HG03442 (cell line): ENCODE data around the gene STIM2.

Experiments used
- ATAC-seq: cut with Tn5 transposase; IDR thresholded peaks from one replicate; pipeline ENCODE4 v1.9.1; 2021; ENCODE audit warnings: mild to moderate bottlenecking, moderate library complexity; ENCODE audit not compliant: unreplicated experiment

STIM2 gene

GRCh38 chr4:26896636-26897035 is 36.0 kb downstream of the STIM2 start:
- no peak for ATAC-seq

GRCh38 chr4:26899991-26900390 is 39.4 kb downstream of the STIM2 start:
- no peak for ATAC-seq

GRCh38 chr4:26900765-26901164 is 40.1 kb downstream of the STIM2 start:
- ATAC-seq, result no peak

GRCh38 chr4:26905172-26905571 is 44.5 kb downstream of the STIM2 start:
- ATAC-seq, result no peak

- peak; percentile 51 for ATAC-seq
Measured at GRCh38 chr4:26907731-26908599, 47.3 kb downstream of the STIM2 start.

- ATAC-seq, result no peak
Measured at GRCh38 chr4:26909369-26909768, 48.7 kb downstream of the STIM2 start.

- no peak for ATAC-seq
Measured at GRCh38 chr4:26911254-26911653, 50.6 kb downstream of the STIM2 start.

- ATAC-seq, result no peak
Measured at GRCh38 chr4:26912069-26912468, 51.4 kb downstream of the STIM2 start.

GRCh38 chr4:26912810-26913209 is 52.2 kb downstream of the STIM2 start:
- ATAC-seq, result peak; percentile 61

GRCh38 chr4:26916195-26916594 is 55.6 kb downstream of the STIM2 start:
- no peak for ATAC-seq

GRCh38 chr4:26930964-26931363 is 70.3 kb downstream of the STIM2 start:
- ATAC-seq, result no peak

- ATAC-seq, result no peak
Measured at GRCh38 chr4:26931451-26931850, 70.8 kb downstream of the STIM2 start.

- no peak for ATAC-seq
Measured at GRCh38 chr4:26931966-26932365, 71.3 kb downstream of the STIM2 start.

GRCh38 chr4:26935397-26935796 is 74.8 kb downstream of the STIM2 start:
- no peak for ATAC-seq

GRCh38 chr4:26936284-26937065 is 75.8 kb downstream of the STIM2 start:
- no peak for ATAC-seq

- peak; percentile 46 for ATAC-seq
Measured at GRCh38 chr4:26937139-26937538, 76.5 kb downstream of the STIM2 start.

- no peak for ATAC-seq
Measured at GRCh38 chr4:26937567-26937966, 76.9 kb downstream of the STIM2 start.

- ATAC-seq, result no peak
Measured at GRCh38 chr4:26938516-26938915, 77.9 kb downstream of the STIM2 start.

GRCh38 chr4:26941951-26942350 is 81.3 kb downstream of the STIM2 start:
- ATAC-seq, result no peak

GRCh38 chr4:26942871-26943270 is 82.2 kb downstream of the STIM2 start:
- no peak for ATAC-seq

GRCh38 chr4:26943391-26943790 is 82.8 kb downstream of the STIM2 start:
- ATAC-seq, result no peak

- ATAC-seq, result no peak
Measured at GRCh38 chr4:26945794-26946193, 85.2 kb downstream of the STIM2 start.
